HG03196 (cell line): ENCODE data around the gene TXNDC17.
"Not testable (repeated sequence)": the region's sequence is repeated elsewhere in the genome, so short reads cannot be mapped to it uniquely, and the experiment has no call there.

ENCODE experiments used
- ATAC-seq: cut with Tn5 transposase; IDR thresholded peaks from one replicate; pipeline ENCODE4 v1.9.1; 2021; ENCODE audit not compliant: unreplicated experiment

Gene TXNDC17

DNA sequence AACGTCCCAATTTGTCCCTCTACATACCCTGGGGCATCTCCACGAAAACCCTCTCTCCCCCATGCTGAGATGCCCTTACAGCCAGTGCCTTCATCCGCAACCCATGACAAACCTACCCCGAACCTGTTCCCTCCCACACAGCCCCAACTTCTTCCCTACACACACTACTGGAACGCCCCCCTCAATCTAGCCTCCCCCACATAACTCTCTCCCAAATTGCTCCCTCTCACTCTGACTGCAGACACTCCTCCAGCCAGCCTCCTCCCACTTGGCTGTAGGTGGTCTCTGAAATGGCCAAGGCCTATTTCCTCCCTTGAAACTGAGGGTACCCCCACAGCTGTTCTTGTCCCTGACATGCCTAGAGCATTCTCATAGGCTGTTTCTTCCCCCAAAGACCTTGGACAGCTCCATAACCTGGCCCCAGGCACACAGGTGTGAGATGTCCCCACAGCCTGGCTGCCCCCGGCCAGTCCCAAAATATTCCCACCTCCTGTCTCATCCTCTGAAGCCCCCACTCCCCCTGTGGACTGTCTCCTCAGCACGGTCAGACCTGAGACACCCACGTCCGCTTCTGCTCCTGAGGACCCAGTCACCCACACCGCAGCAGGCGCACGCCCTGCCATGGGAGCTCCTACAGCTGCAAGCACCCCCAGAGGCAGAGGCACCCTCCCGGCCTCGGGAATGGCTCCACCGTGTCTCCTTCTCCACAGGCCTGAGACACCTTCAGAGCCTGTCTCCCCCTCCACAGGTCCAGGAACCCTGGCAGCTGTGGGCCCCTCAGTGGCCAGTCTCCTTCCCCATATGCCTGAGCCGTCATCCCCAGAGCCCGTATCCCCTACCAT is 4.0 kb upstream of the TXNDC17 start:
- no peak for ATAC-seq

DNA sequence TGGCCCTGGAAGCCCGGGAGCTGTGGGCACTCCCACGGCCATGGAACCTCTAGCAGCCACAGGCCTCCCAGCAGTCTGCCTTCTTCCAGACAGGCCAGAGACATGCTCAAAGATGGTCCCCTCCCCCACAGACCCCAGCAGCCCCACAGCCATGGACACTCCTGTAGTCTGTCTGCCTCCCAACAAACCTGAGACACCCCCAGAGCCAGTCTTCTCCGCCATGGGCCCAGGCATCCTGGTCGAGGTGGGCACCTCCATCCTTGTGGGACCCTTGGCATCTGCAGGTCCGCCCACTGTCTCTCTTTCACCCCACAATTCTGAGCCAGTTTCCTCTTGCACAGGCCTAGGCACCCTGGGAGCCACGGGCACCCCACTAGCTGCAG is 3.4 kb upstream of the TXNDC17 start:
- no peak for ATAC-seq

GRCh38 chr17:6638046-6638908 is 2.6 kb upstream of the TXNDC17 start:
- no peak for ATAC-seq

GRCh38 chr17:6639014-6639585 is 1.8 kb upstream of the TXNDC17 start:
- no peak for ATAC-seq

- no peak for ATAC-seq
These were observed 999 bp upstream of the TXNDC17 start for GRCh38 chr17:6639586-6640535.

- peak; percentile 7 for ATAC-seq
These were observed 495 bp downstream of the TXNDC17 start for GRCh38 chr17:6641247-6641863.

- ATAC-seq, result no peak
These were observed 1.7 kb downstream of the TXNDC17 start for GRCh38 chr17:6642592-6642991.

DNA sequence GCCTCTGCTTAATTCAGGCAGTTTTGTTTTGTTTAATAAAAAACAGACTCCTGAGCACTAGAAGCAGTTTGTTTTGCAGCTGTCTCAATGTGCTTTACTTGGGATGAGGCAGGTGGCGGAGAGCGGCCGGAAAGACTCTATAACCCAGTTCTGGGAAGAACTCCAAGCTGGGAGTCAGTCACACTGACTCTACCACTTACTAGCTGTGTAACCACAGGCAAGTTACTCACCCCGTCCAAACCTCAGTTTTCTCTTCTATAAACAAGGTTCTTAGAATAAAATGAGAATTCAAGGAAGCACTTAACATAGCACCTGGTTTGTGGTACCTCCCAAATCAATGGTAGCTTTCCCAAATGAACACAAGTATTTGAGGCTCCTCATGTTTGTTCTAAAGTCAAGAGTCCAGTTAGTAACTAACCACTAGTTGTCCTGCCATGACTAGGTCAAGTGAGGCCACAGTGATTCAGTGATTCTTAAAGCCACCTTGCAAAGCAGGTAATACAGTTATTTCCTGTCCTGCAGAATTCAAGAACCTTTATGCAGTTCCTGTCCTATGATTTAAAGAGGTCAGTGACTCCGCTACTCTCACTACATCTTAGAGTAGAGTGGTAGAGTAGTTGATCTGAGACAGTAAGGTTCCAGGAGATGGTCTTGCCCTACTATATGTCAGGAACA is 2.7 kb downstream of the TXNDC17 start:
- ATAC-seq, result no peak

- no peak for ATAC-seq
These were observed 7.3 kb downstream of the TXNDC17 start for GRCh38 chr17:6648181-6648580.

DNA sequence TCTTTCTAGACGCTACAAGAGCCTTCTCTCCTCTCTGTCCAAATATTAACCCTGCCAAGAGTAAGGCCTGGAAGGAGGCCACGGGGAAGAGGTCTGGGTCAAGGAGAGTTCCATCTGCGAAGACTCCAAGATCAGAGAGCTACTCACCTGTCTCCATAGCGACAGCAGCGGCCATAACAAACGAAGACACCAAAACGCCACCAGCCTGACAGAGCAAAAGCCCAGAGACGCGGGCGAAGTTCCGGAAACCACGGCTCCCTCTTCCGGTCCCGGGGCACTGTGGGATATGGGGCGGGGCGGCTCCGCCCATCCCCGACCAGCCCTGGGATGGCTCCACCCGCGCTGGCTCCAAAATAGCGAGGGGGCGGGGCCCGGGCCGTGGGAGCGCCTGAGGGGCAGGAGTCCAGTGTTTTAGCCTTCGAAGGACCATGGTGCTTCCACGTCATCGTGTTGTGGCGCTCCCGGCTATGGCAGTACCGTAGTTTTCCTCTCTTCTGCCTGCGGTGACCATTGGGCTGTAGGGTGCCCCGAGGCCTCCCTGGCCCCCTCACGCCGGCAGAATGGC is 10.6 kb downstream of the TXNDC17 start, which contains the start of the genes C17orf100 and MED31:
Gene C17orf100 (plus strand): TSS at position 409 of the 565 bp plus-strand sequence. CDS start 152 bp downstream, at position 561.
Gene MED31 (minus strand): TSS at position 252 of the 565 bp plus-strand sequence. CDS start 77 bp downstream, at position 175.
- ATAC-seq, result peak; percentile 88

- ATAC-seq, result no peak
These were observed 11.1 kb downstream of the TXNDC17 start for GRCh38 chr17:6651919-6652452.

DNA sequence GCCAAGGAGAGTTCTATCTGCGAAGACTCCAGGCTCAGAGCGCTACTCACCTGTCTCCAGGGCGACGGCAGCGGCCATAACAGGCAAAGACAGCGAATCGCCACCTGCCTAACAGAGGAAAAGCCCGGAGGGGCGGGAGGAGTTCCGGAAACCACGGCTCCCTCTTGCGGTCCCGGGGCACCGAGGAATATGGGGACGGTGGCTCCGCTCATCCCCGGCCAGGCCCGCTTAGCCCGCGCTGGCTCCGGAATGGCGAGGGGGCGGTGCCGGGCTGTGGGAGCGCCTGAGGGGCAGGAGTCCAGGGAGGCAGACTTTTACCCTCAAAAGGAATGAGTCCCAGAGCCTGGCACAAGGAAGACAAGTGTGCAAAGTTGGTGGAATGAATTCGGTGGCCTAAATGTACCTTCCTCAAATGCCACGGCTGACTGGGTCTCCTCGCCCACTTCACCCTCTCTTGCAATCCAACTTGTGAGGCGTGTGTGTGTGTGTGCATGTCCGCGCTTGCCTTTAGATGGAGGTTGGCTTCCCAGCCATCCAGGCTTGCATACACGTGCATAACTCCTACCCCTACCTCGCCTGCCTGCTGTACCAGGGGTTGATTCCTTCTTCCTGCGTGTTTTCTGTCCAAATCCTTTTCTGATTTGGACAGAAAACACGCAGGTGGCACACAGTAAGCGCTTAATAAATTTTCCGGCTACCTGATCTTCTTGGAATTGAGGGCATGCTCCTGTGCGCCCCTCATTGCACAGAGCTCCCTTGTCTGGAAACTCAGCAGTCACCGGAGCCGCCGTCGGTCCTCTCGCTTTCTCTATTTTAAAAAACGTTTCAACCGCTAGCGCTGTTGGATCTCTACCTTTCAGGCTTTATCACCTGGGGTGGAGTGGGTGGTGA is 14.2 kb downstream of the TXNDC17 start:
- no peak for ATAC-seq

DNA sequence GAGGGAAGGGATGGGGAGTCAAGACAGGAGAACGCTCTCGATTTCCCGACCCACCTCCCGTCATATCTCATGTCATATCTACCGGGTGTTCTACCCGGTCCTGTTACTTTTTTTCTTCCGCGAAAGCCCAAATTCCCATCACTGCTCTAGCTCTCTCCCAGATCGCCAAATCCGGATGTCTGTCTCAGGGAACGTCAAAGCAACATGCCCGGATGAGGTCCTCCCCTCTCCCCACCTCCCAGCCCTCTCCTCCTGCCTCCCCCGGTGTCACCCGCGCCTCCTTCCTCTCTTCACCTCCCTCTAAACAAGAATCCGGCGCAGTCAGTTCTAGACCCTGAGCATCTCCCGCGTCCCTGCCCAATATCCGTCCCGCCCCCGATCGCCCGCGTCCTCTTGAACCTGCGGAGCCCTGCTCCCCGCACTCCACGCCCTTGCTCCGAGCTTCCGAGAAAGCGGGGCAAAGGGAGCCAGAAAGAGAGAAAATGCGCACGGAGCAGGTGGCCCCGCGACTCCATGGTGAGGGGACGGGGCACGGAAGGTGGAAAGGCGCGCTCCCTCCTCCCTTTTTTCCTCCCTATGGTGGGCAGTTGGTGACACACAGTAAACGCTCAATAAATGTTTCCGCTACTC is 15.0 kb downstream of the TXNDC17 start:
- ATAC-seq, result not testable (repeated sequence)

GRCh38 chr17:6656797-6657632 is 16.2 kb downstream of the TXNDC17 start:
- ATAC-seq, result not testable (repeated sequence)

GRCh38 chr17:6657633-6658287 is 16.9 kb downstream of the TXNDC17 start:
- no peak for ATAC-seq

GRCh38 chr17:6658411-6658810 is 17.6 kb downstream of the TXNDC17 start:
- ATAC-seq, result not testable (repeated sequence)
